Stimulated activated CD4-positive, alpha-beta T cell treated with anti-CD3 and anti-CD28 coated beads, Interleukin-1b, Interleukin-23, amount 100 ng/mL, for 24 hours (primary cell): ENCODE data around the gene HOXA11.

Experiments
- DNase-seq, 4 experiments: peaks; one replicate each; pipeline ENCODE4 v3.0.0-alpha.2; 2020; ENCODE audit warnings: low read depth in 4 of 4, low spot score in 1 of 4

Gene HOXA11

GRCh38 chr7:27137640-27138315 lies 47.3 kb downstream of the HOXA11 start:
- DNase-seq: no peak

- DNase-seq: no peak
These were observed 50.6 kb downstream of the HOXA11 start for GRCh38 chr7:27134392-27134791.

- DNase-seq: no peak
These were observed 51.4 kb downstream of the HOXA11 start for GRCh38 chr7:27133409-27134231.

GRCh38 chr7:27132978-27133377 lies 52.1 kb downstream of the HOXA11 start:
- no peak for DNase-seq

GRCh38 chr7:27132214-27132613 lies 52.8 kb downstream of the HOXA11 start:
- DNase-seq: no peak

- no peak for DNase-seq
These were observed 53.6 kb downstream of the HOXA11 start for GRCh38 chr7:27131390-27131819.
